ENCODE results near the gene ANXA9. TPM values are rescaled to one million over a fixed set of nuclear protein-coding genes. Genes with fewer than 3 reads are reported as not detected.
A peak's percentile ranks its signal among the peaks of the same experiment; 100 is the strongest.

ANXA9 gene
- total RNA-seq, 1 donor from 2014 or later = 1.2 TPM

GRCh38 chr1:150981177-150981804 lies 801 bp upstream of the ANXA9 start:
- Mint-ChIP-seq H3K27me3 (ENCODE audit: low read depth) (no peaks in the 10 kb centered on the region), H3K36me3 (no peaks in the 10 kb centered on the region), H3K9me3 (no peaks in the 10 kb centered on the region), H3K4me3 (no peak overlapping the region), H3K27ac (peak overlapping the region; percentile 90), H3K4me1 (peaks cover 23% of the 10 kb centered on the region)
- DNase-seq (ENCODE audit: low spot score in 2 of 2, unreplicated experiment in 2 of 2) = no peak
- TF ChIP-seq, protein P1, sequence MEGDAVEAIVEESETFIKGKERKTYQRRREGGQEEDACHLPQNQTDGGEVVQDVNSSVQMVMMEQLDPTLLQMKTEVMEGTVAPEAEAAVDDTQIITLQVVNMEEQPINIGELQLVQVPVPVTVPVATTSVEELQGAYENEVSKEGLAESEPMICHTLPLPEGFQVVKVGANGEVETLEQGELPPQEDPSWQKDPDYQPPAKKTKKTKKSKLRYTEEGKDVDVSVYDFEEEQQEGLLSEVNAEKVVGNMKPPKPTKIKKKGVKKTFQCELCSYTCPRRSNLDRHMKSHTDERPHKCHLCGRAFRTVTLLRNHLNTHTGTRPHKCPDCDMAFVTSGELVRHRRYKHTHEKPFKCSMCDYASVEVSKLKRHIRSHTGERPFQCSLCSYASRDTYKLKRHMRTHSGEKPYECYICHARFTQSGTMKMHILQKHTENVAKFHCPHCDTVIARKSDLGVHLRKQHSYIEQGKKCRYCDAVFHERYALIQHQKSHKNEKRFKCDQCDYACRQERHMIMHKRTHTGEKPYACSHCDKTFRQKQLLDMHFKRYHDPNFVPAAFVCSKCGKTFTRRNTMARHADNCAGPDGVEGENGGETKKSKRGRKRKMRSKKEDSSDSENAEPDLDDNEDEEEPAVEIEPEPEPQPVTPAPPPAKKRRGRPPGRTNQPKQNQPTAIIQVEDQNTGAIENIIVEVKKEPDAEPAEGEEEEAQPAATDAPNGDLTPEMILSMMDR (IDR thresholded peaks at IDR 0.05; ENCODE audit: unreplicated experiment) = no peak

DNA sequence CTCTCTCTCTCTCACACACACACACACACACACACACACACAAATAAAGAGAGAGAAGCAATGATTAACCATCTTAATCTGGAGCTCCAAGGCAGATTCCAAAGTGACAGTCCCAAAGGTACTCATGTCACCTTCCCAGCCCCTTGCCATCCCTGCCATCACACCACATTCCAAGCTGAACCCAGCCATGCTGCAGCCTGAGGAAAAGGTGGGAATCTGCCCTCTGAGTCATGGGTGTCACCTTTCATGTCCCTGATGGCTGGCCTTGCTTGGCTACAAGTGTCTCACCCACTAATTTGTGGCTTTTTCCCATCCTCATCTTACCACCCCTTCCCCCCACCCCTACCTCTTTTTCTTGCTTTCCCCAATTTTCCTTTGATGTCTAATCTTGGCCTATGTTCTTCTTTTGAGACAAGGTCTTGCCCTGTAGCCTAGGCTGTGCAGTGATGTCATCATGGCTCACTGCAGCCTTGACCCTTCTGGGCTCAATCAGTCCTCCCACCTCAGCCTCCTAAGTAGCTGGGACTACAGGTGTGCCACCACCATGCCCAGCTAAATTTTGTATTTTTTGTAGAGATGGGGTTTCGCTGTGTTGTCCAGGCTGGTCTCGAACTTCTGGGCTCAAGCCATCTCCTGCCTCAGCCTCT lies 3.2 kb downstream of the ANXA9 start:
- H3K9me3 Mint-ChIP-seq = no peaks in the 10 kb centered on the region
- no peak for DNase-seq (ENCODE audit: low spot score in 2 of 2, unreplicated experiment in 2 of 2)
- H3K27ac Mint-ChIP-seq = no peak overlapping the region
- no peaks in the 10 kb centered on the region for H3K36me3 Mint-ChIP-seq
- TF ChIP-seq, protein P1 (IDR thresholded peaks at IDR 0.05; ENCODE audit: unreplicated experiment) = no peak
- peaks cover 19% of the 10 kb centered on the region for H3K4me1 Mint-ChIP-seq
- H3K4me3 Mint-ChIP-seq = no peak overlapping the region
- H3K27me3 Mint-ChIP-seq (ENCODE audit: low read depth) = no peaks in the 10 kb centered on the region

GRCh38 chr1:150987924-150988323 lies 5.8 kb downstream of the ANXA9 start:
- H3K4me1 Mint-ChIP-seq = no peaks in the 10 kb centered on the region
- no peak overlapping the region for H3K4me3 Mint-ChIP-seq
- no peaks in the 10 kb centered on the region for H3K36me3 Mint-ChIP-seq
- no peaks in the 10 kb centered on the region for H3K27me3 Mint-ChIP-seq (ENCODE audit: low read depth)
- H3K27ac Mint-ChIP-seq = no peak overlapping the region
- TF ChIP-seq, protein P1 (IDR thresholded peaks at IDR 0.05; ENCODE audit: unreplicated experiment) = no peak
- no peaks in the 10 kb centered on the region for H3K9me3 Mint-ChIP-seq
- DNase-seq (ENCODE audit: low spot score in 2 of 2, unreplicated experiment in 2 of 2) = no peak

- DNase-seq (ENCODE audit: low spot score in 2 of 2, unreplicated experiment in 2 of 2) = no peak
- TF ChIP-seq, protein P1 (IDR thresholded peaks at IDR 0.05; ENCODE audit: unreplicated experiment) = no peak
- no peaks in the 10 kb centered on the region for H3K27me3 Mint-ChIP-seq (ENCODE audit: low read depth)
- no peaks in the 10 kb centered on the region for H3K4me1 Mint-ChIP-seq
- no peaks in the 10 kb centered on the region for H3K36me3 Mint-ChIP-seq
- no peaks in the 10 kb centered on the region for H3K9me3 Mint-ChIP-seq
- H3K27ac Mint-ChIP-seq = no peak overlapping the region
- H3K4me3 Mint-ChIP-seq = no peak overlapping the region
Observed at GRCh38 chr1:150992626-150993025, 10.5 kb downstream of the ANXA9 start.

- TF ChIP-seq, protein P1 (IDR thresholded peaks at IDR 0.05; ENCODE audit: unreplicated experiment) = no peak
- Mint-ChIP-seq H3K4me3 (no peak overlapping the region), H3K27ac (peak overlapping the region; percentile 15), H3K9me3 (no peaks in the 10 kb centered on the region), H3K4me1 (no peaks in the 10 kb centered on the region), H3K36me3 (peaks cover 4% of the 10 kb centered on the region), H3K27me3 (ENCODE audit: low read depth) (no peaks in the 10 kb centered on the region)
- DNase-seq (ENCODE audit: low spot score in 2 of 2, unreplicated experiment in 2 of 2) = no peak
Observed at GRCh38 chr1:150994248-150994647, 12.2 kb downstream of the ANXA9 start.
